ENCODE measurements around the gene CASZ1. TPM values are rescaled to one million over a fixed set of nuclear protein-coding genes. Genes with fewer than 3 reads are reported as not detected.
A peak's percentile ranks its signal among the peaks of the same experiment; 100 is the strongest.

Gene CASZ1
- total and polyA plus RNA-seq, 2 donors (not counting 1 experiment from before 2014, with no cell fraction given): 0.34 to 0.50 TPM

GRCh38 chr1:10644307-10645128 is 151.9 kb downstream of the CASZ1 start:
- no peaks in the 10 kb centered on the region for H3K9me3 ChIP-seq (ENCODE audit: control insufficient read depth, insufficient read depth, low read depth, low read length)
- no peaks in the 10 kb centered on the region for H3K4me1 ChIP-seq (ENCODE audit: control insufficient read depth, extremely low read depth, insufficient read depth, low read length)
- no peak overlapping the region for H2AFZ ChIP-seq (ENCODE audit: low read length)
- H3K4me2 ChIP-seq (ENCODE audit: extremely low read depth, insufficient read depth, low read length): no peak overlapping the region
- no peaks in the 10 kb centered on the region for H3K79me2 ChIP-seq (ENCODE audit: control insufficient read depth, insufficient read depth, low read length)
- H3K27me3 ChIP-seq (ENCODE audit: control insufficient read depth, insufficient read depth, low read length): no peaks in the 10 kb centered on the region
- no peaks in the 10 kb centered on the region for H4K20me1 ChIP-seq (ENCODE audit: control insufficient read depth, extremely low read depth, insufficient read depth, low read length)
- no peak overlapping the region for H3K4me3 ChIP-seq (replicated peaks in 1 of 4; ENCODE audit: control extremely low read depth in 1 of 4, insufficient read depth in 1 of 4, low read depth in 3 of 4, low read length in 4 of 4)
- H3K36me3 ChIP-seq (ENCODE audit: control insufficient read depth, insufficient read depth, low read length): no peaks in the 10 kb centered on the region
- no peak overlapping the region for H3K27ac ChIP-seq (ENCODE audit: insufficient read depth, low read length)
- H3K9ac ChIP-seq (ENCODE audit: insufficient read depth, low read length): no peak overlapping the region
- DNase-seq (ENCODE audit: low read depth in 2 of 2): peak in 1 of 2 donors; percentile 50
- no peak for TF ChIP-seq EZH2 (IDR thresholded peaks at IDR 0.05; ENCODE audit: low read length, missing control alignments)
- no peak for TF ChIP-seq CTCF (conservative IDR thresholded peaks at IDR 0.05 in 1 of 2, IDR thresholded peaks at IDR 0.05 in 1 of 2; ENCODE audit: low read depth in 1 of 2, low read length in 2 of 2)

- Histone ChIP-seq H3K79me2 (ENCODE audit: control insufficient read depth, insufficient read depth, low read length) (no peaks in the 10 kb centered on the region), H3K9me3 (ENCODE audit: control insufficient read depth, insufficient read depth, low read depth, low read length) (no peaks in the 10 kb centered on the region), H4K20me1 (ENCODE audit: control insufficient read depth, extremely low read depth, insufficient read depth, low read length) (no peaks in the 10 kb centered on the region), H3K27ac (ENCODE audit: insufficient read depth, low read length) (no peak overlapping the region), H3K36me3 (ENCODE audit: control insufficient read depth, insufficient read depth, low read length) (no peaks in the 10 kb centered on the region), H2AFZ (ENCODE audit: low read length) (no peak overlapping the region), H3K4me1 (ENCODE audit: control insufficient read depth, extremely low read depth, insufficient read depth, low read length) (no peaks in the 10 kb centered on the region), H3K27me3 (ENCODE audit: control insufficient read depth, insufficient read depth, low read length) (no peaks in the 10 kb centered on the region), H3K9ac (ENCODE audit: insufficient read depth, low read length) (no peak overlapping the region), H3K4me3 (replicated peaks in 1 of 4; ENCODE audit: control extremely low read depth in 1 of 4, insufficient read depth in 1 of 4, low read depth in 3 of 4, low read length in 4 of 4) (no peak overlapping the region), H3K4me2 (ENCODE audit: extremely low read depth, insufficient read depth, low read length) (no peak overlapping the region)
- TF ChIP-seq CTCF (conservative IDR thresholded peaks at IDR 0.05 in 1 of 2, IDR thresholded peaks at IDR 0.05 in 1 of 2; ENCODE audit: low read depth in 1 of 2, low read length in 2 of 2) (no peak), EZH2 (IDR thresholded peaks at IDR 0.05; ENCODE audit: low read length, missing control alignments) (no peak)
- DNase-seq (ENCODE audit: low read depth in 2 of 2): no peak
These were observed 152.7 kb downstream of the CASZ1 start for GRCh38 chr1:10643607-10644306.

GRCh38 chr1:10642403-10643080 is 153.9 kb downstream of the CASZ1 start:
- Histone ChIP-seq H3K4me2 (ENCODE audit: extremely low read depth, insufficient read depth, low read length) (no peak overlapping the region), H3K9ac (ENCODE audit: insufficient read depth, low read length) (no peak overlapping the region), H3K36me3 (ENCODE audit: control insufficient read depth, insufficient read depth, low read length) (no peaks in the 10 kb centered on the region), H3K9me3 (ENCODE audit: control insufficient read depth, insufficient read depth, low read depth, low read length) (no peaks in the 10 kb centered on the region), H3K4me3 (replicated peaks in 1 of 4; ENCODE audit: control extremely low read depth in 1 of 4, insufficient read depth in 1 of 4, low read depth in 3 of 4, low read length in 4 of 4) (no peak overlapping the region), H2AFZ (ENCODE audit: low read length) (no peak overlapping the region), H3K79me2 (ENCODE audit: control insufficient read depth, insufficient read depth, low read length) (no peaks in the 10 kb centered on the region), H4K20me1 (ENCODE audit: control insufficient read depth, extremely low read depth, insufficient read depth, low read length) (no peaks in the 10 kb centered on the region), H3K27ac (ENCODE audit: insufficient read depth, low read length) (no peak overlapping the region), H3K27me3 (ENCODE audit: control insufficient read depth, insufficient read depth, low read length) (no peaks in the 10 kb centered on the region), H3K4me1 (ENCODE audit: control insufficient read depth, extremely low read depth, insufficient read depth, low read length) (no peaks in the 10 kb centered on the region)
- DNase-seq (ENCODE audit: low read depth in 2 of 2): no peak
- TF ChIP-seq EZH2 (IDR thresholded peaks at IDR 0.05; ENCODE audit: low read length, missing control alignments): no peak
- TF ChIP-seq CTCF (conservative IDR thresholded peaks at IDR 0.05 in 1 of 2, IDR thresholded peaks at IDR 0.05 in 1 of 2; ENCODE audit: low read depth in 1 of 2, low read length in 2 of 2): no peak
